Kidney epithelial cell (primary cell): ENCODE data around the gene ARSA. TPM values are rescaled to one million over a fixed set of nuclear protein-coding genes. Genes with fewer than 3 reads are reported as not detected.

Source experiments
- DNase-seq: peaks from one replicate; pipeline ENCODE4 v3.0.0-alpha.2; 2010; ENCODE audit warnings: low read depth
- H3K27me3 ChIP-seq: 2 replicates; pipeline ENCODE4 v1.6.0; 2011; ENCODE audit warnings: low read length; ENCODE audit not compliant: control insufficient read depth, insufficient read depth
- H3K36me3 ChIP-seq: 2 replicates; pipeline ENCODE4 v1.5.1; 2011; ENCODE audit warnings: low read length; ENCODE audit not compliant: control insufficient read depth, insufficient read depth
- H3K4me3 ChIP-seq: 2 replicates; pipeline ENCODE4 v1.5.1; 2011; ENCODE audit warnings: low read depth, mild to moderate bottlenecking, control low read depth, low read length
- CTCF ChIP-seq: IDR thresholded peaks from 2 replicates; pipeline ENCODE4 v1.5.1; 2011; ENCODE audit warnings: mild to moderate bottlenecking, moderate library complexity, low read length, control low read depth, inconsistent platforms; ENCODE audit not compliant: insufficient read depth, poor library complexity, severe bottlenecking
- total RNA-seq: library from RNA; depleted of rRNA; stranded (reverse); fragments of >200 nt; gene quantifications from 2 replicates; pipeline ENCODE4 v1.2.3, GENCODE V29; 2015

The ARSA gene
- total RNA-seq, 1 donor from 2014 or later = 42.7 TPM

GRCh38 chr22:50602338-50602700 is 25.6 kb downstream of the ARSA start:
- Histone ChIP-seq H3K36me3 (no peaks in the 10 kb centered on the region), H3K27me3 (peaks cover 74% of the 10 kb centered on the region), H3K4me3 (no peak overlapping the region)
- no peak for TF ChIP-seq CTCF
- DNase-seq = no peak

GRCh38 chr22:50601669-50602337 is 26.1 kb downstream of the ARSA start:
- no peak for TF ChIP-seq CTCF
- H3K27me3 ChIP-seq = peaks cover 68% of the 10 kb centered on the region
- no peak overlapping the region for H3K4me3 ChIP-seq

GRCh38 chr22:50600967-50601668 is 26.8 kb downstream of the ARSA start:
- H3K27me3 ChIP-seq = peaks cover 62% of the 10 kb centered on the region
- H3K36me3 ChIP-seq = no peaks in the 10 kb centered on the region
- no peak for TF ChIP-seq CTCF
- H3K4me3 ChIP-seq = no peak overlapping the region
- no peak for DNase-seq

More at GRCh38 chr22:50601669-50602337, 26.1 kb downstream of the ARSA start:
- no peaks in the 10 kb centered on the region for H3K36me3 ChIP-seq
- DNase-seq = no peak

- peaks cover 57% of the 10 kb centered on the region for H3K27me3 ChIP-seq
- no peaks in the 10 kb centered on the region for H3K36me3 ChIP-seq
- DNase-seq = no peak
- H3K4me3 ChIP-seq = no peak within 1 kb of the TSS
- TF ChIP-seq CTCF = no peak
These were observed 27.4 kb downstream of the ARSA start, which contains the start of gene MAPK8IP2 for GRCh38 chr22:50600538-50600937. MAPK8IP2 (plus strand) TSS chr22:50600793; CDS start chr22:50600819, 26 bp downstream.

- no peak for TF ChIP-seq CTCF
- DNase-seq = no peak
- Histone ChIP-seq H3K4me3 (no peak overlapping the region), H3K36me3 (no peaks in the 10 kb centered on the region), H3K27me3 (peaks cover 51% of the 10 kb centered on the region)
These were observed 28.0 kb downstream of the ARSA start for GRCh38 chr22:50599816-50600455.
